Epithelial cell of proximal tubule (primary cell): ENCODE measurements around the gene DCBLD2. TPM values are rescaled to one million over a fixed set of nuclear protein-coding genes. Genes with fewer than 3 reads are reported as not detected.
A peak's percentile ranks its signal among the peaks of the same experiment; 100 is the strongest.

Source experiments
- DNase-seq: peaks from one replicate; pipeline ENCODE4 v3.0.0-alpha.2; 2011; ENCODE audit warnings: low read depth
- H3K4me3 ChIP-seq: 2 replicates; pipeline ENCODE4 v1.5.1; 2011; ENCODE audit warnings: low read depth, mild to moderate bottlenecking, low read length
- CTCF ChIP-seq: conservative IDR thresholded peaks from 2 replicates; pipeline ENCODE4 v1.5.1; 2012; ENCODE audit warnings: low read depth, mild to moderate bottlenecking, low read length
- total RNA-seq: library from RNA; depleted of rRNA; stranded (reverse); fragments of >200 nt; gene quantifications from 2 replicates; pipeline ENCODE4 v1.2.3, GENCODE V29; 2015

DCBLD2 gene
- total RNA-seq, 1 donor from 2014 or later, result 846 TPM

DNA sequence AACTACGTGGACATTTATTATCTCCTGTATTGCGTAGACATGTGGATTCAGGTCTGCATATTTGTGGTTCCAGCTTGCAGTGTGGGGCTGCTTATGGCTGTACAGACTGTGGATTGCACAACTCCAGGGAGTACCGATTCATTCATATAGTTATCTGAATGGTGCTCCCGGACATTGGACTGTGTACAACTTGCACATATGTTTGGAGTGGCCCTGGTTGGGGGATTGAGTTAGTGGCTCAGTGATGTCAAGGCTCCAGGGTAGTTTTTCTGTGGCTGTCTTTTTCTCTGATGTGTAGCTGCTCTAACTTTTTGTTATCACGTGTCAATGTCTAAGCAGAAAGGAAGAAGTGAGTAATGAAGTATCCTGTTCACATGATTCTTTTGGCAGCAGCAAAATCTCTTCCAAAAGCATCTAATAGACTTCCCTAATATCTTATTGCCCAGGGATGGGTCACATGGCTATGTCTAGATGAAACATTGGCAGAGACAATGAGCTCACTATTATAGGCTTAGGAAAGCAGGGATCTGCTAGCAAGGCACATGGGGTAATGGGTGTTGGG is 122.6 kb downstream of the DCBLD2 start:
- peak; percentile 70 for DNase-seq
- H3K4me3 ChIP-seq, result no peak overlapping the region
- no peak for TF ChIP-seq CTCF

DNA sequence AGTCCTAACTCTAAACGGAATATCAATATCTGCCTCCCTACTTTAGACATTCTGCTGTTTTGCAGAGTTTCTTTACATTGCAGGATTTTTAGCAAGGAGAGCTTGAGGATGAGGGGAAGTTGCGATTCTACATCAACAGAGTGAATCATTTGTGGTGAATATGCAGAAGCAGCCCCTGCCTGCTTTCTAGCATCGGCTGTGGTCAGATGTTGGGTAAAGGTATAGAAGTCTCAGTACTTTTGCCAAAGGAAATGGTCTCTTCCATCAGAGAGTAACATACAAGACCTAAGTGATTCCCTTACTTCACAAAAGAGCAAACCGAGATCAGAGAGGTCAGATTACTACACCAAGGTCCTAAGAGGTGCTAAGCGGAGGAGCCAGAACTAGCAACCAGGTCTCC is 123.1 kb downstream of the DCBLD2 start:
- H3K4me3 ChIP-seq, result no peak overlapping the region
- TF ChIP-seq CTCF, result no peak
- DNase-seq, result no peak

- no peak for DNase-seq
- peak; percentile 10 for TF ChIP-seq CTCF
- H3K4me3 ChIP-seq, result no peak overlapping the region
Measured at GRCh38 chr3:98777801-98778220, 123.7 kb downstream of the DCBLD2 start.

- H3K4me3 ChIP-seq, result no peak overlapping the region
- DNase-seq, result no peak
- TF ChIP-seq CTCF, result no peak
Measured at GRCh38 chr3:98777286-98777685, 124.2 kb downstream of the DCBLD2 start.

DNA sequence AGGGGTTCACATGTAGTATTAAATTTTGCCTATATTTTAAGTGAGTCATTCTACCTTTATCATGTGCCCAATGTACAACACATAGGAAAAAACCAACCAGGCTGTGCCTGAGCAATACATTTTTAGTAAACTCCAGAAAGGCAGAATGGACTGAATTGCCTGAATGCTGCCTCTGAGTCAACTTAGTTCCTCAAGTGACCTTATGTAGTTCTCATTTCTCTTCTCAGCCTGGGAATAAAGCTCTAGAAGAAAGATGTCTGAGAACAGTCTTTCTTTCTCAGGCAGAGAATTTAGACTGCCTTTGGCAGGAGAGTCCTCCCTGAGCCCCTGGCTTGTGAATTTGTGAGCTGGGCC is 125.4 kb downstream of the DCBLD2 start:
- no peak for TF ChIP-seq CTCF
- H3K4me3 ChIP-seq, result no peak overlapping the region

DNA sequence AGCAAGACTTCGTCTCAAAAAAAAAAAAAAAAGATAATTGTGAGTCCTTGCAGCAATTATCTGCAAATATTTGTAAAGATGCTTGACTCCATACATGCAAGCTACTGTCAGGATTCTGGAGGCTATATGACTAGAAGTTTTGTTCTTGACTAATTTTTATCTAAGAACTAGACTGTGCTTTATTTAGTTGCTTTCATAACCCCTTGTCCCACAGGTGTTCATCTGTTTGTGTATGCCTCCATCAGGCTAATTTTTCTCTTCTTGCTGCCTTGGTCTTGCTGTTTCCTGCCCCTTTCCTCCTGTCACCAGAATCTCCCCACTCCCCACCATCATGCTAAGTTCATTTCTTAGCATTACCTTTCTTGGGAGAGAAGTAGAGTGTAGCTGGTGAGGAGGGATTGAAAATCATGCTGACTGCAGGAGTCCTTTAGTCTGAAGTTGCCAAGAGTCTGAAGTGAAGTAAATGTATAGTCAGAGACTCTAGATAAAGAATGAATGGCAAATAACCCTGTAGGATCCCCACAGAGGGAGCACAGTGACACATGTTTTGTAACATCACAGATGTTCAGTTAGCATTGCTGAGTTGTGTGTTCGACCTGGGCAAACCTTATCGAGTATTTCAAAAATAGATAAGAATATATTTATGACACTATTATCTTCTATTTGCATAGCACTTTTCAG is 125.9 kb downstream of the DCBLD2 start:
- no peak for DNase-seq
- TF ChIP-seq CTCF, result no peak
- no peak overlapping the region for H3K4me3 ChIP-seq

More for the DNA sequence above, 125.4 kb downstream of the DCBLD2 start:
- no peak for DNase-seq

GRCh38 chr3:98772022-98772421 is 129.5 kb downstream of the DCBLD2 start:
- no peak for DNase-seq
- no peak overlapping the region for H3K4me3 ChIP-seq
- no peak for TF ChIP-seq CTCF
